ENCODE data around the gene NBPF14. TPM values are rescaled to one million over a fixed set of nuclear protein-coding genes. Genes with fewer than 3 reads are reported as not detected.
"Not testable (repeated sequence)": the region's sequence is repeated elsewhere in the genome, so short reads cannot be mapped to it uniquely, and the experiment has no call there.

The NBPF14 gene
- total RNA-seq, 1 experiment from 2014 or later: 25.5 TPM

GRCh38 chr1:148512571-148513184 lies 83.1 kb downstream of the NBPF14 start:
- H3K4me1 ChIP-seq (replicated peaks); H3K27ac ChIP-seq; H3K36me3 ChIP-seq; H3K9me3 ChIP-seq (replicated peaks); H3K27me3 ChIP-seq (replicated peaks); H3K4me3 ChIP-seq: not testable (repeated sequence)
- peak in 1 of 2 experiments; percentile 53 for DNase-seq (ENCODE audit: low read depth in 1 of 2, low spot score in 2 of 2)

GRCh38 chr1:148493933-148494332 lies 101.9 kb downstream of the NBPF14 start:
- H3K36me3 ChIP-seq; H3K27ac ChIP-seq; H3K4me3 ChIP-seq; DNase-seq (ENCODE audit: low read depth in 1 of 2, low spot score in 2 of 2); H3K4me1 ChIP-seq (replicated peaks); H3K9me3 ChIP-seq (replicated peaks); H3K27me3 ChIP-seq (replicated peaks): not testable (repeated sequence)

- H3K36me3 ChIP-seq; H3K27me3 ChIP-seq (replicated peaks); H3K4me3 ChIP-seq; H3K9me3 ChIP-seq (replicated peaks); H3K4me1 ChIP-seq (replicated peaks); DNase-seq (ENCODE audit: low read depth in 1 of 2, low spot score in 2 of 2); H3K27ac ChIP-seq: not testable (repeated sequence)
These were observed 112.8 kb downstream of the NBPF14 start, which contains the start of gene PPIAL4G for GRCh38 chr1:148483029-148483428. PPIAL4G (minus strand) TSS chr1:148483302; CDS start chr1:148483252, 50 bp downstream.

Other genes with a start within 250 kb of the NBPF14 start
- not detected in 2 replicates for gene PPIAL4G, start 112.7 kb downstream of the NBPF14 start, total RNA-seq (2014; rRNA removed; shearing (Covaris generic))
- 8.8 and 19.5 TPM in 2 replicates for gene NUDT4B, start 152.8 kb upstream of the NBPF14 start, total RNA-seq (2014; rRNA removed; shearing (Covaris generic))
- gene PDE4DIP, start 248.4 kb upstream of the NBPF14 start, total RNA-seq (2014; rRNA removed; shearing (Covaris generic)): 36.5 and 94.4 TPM in 2 replicates

Data from SJSA1 (cell line).